H9 (cell line): ENCODE data around the gene TLE4. TPM values are rescaled to one million over a fixed set of nuclear protein-coding genes. Genes with fewer than 3 reads are reported as not detected.

Source experiments
- DNase-seq: peaks from one replicate; pipeline ENCODE4 v3.0.0-alpha.2; 2017
- H2AFZ ChIP-seq: one replicate; pipeline ENCODE4 v1.6.1; 2013; ENCODE audit warnings: mild to moderate bottlenecking, low read length, control low read depth, moderate library complexity
- H2AK5ac ChIP-seq: 2 replicates; pipeline ENCODE4 v1.6.1; 2013; ENCODE audit warnings: low read length, control low read depth, mixed read lengths; ENCODE audit not compliant: insufficient read length
- H2BK120ac ChIP-seq: one replicate; pipeline ENCODE4 v1.6.1; 2013; ENCODE audit warnings: low read depth, mild to moderate bottlenecking, low read length, control low read depth, inconsistent platforms; ENCODE audit not compliant: poor library complexity, severe bottlenecking
- H2BK12ac ChIP-seq: 2 replicates; pipeline ENCODE4 v1.6.1; 2013; ENCODE audit warnings: low read length, control low read depth, mixed read lengths, low read depth; ENCODE audit not compliant: insufficient read length
- H2BK15ac ChIP-seq: 2 replicates; pipeline ENCODE4 v1.6.1; 2013; ENCODE audit warnings: low read depth, low read length, control low read depth
- H2BK20ac ChIP-seq: one replicate; pipeline ENCODE4 v1.6.1; 2013; ENCODE audit warnings: low read depth, mild to moderate bottlenecking, low read length, control low read depth, inconsistent platforms; ENCODE audit not compliant: poor library complexity, severe bottlenecking
- H2BK5ac ChIP-seq: 2 replicates; pipeline ENCODE4 v1.6.1; 2013; ENCODE audit warnings: low read length, control low read depth, mixed read lengths; ENCODE audit not compliant: insufficient read length
- H3K14ac ChIP-seq: 2 replicates; pipeline ENCODE4 v1.6.1; 2013; ENCODE audit warnings: low read length, control low read depth; ENCODE audit not compliant: insufficient read depth
- H3K18ac ChIP-seq: 2 replicates; pipeline ENCODE4 v1.6.1; 2013; ENCODE audit warnings: low read depth, mild to moderate bottlenecking, mixed read lengths, low read length, control low read depth; ENCODE audit not compliant: insufficient read length
- H3K23ac ChIP-seq: 2 replicates; pipeline ENCODE4 v1.6.1; 2013; ENCODE audit warnings: low read length, control low read depth, mixed read lengths, low read depth; ENCODE audit not compliant: insufficient read length
- H3K23me2 ChIP-seq: 2 replicates; pipeline ENCODE4 v1.6.1; 2013; ENCODE audit warnings: low read depth, mild to moderate bottlenecking, mixed read lengths, low read length, control low read depth; ENCODE audit not compliant: insufficient read length, poor library complexity, severe bottlenecking
- H3K27ac ChIP-seq: 2 replicates; pipeline ENCODE4 v1.5.1; 2013; ENCODE audit warnings: low read length, control low read depth, mixed read lengths, low read depth; ENCODE audit not compliant: insufficient read length
- H3K27me3 ChIP-seq: 2 replicates; pipeline ENCODE4 v1.6.1; 2013; ENCODE audit warnings: low read length, control low read depth, inconsistent platforms; ENCODE audit not compliant: insufficient read depth
- H3K4ac ChIP-seq: 2 replicates; pipeline ENCODE4 v1.6.1; 2013; ENCODE audit warnings: low read depth, mild to moderate bottlenecking, control low read depth, inconsistent platforms, low read length, moderate library complexity
- H3K4me1 ChIP-seq: 2 replicates; pipeline ENCODE4 v1.6.1; 2013; ENCODE audit warnings: low read length, control low read depth, inconsistent platforms; ENCODE audit not compliant: insufficient read depth
- H3K4me2 ChIP-seq: 2 replicates; pipeline ENCODE4 v1.6.1; 2013; ENCODE audit warnings: low read length, control low read depth, mixed read lengths; ENCODE audit not compliant: insufficient read length, insufficient read depth
- H3K56ac ChIP-seq: 2 replicates; pipeline ENCODE4 v1.6.1; 2013; ENCODE audit warnings: low read depth, mild to moderate bottlenecking, mixed read lengths, low read length, control low read depth; ENCODE audit not compliant: insufficient read length
- H3K79me1 ChIP-seq: 2 replicates; pipeline ENCODE4 v1.6.1; 2013; ENCODE audit warnings: low read depth, mild to moderate bottlenecking, moderate library complexity, low read length, control low read depth, inconsistent platforms; ENCODE audit not compliant: insufficient read depth, poor library complexity, severe bottlenecking
- H3K79me2 ChIP-seq: 2 replicates; pipeline ENCODE4 v1.6.1; 2013; ENCODE audit warnings: low read length, control low read depth, inconsistent platforms; ENCODE audit not compliant: insufficient read depth
- H3K9ac ChIP-seq: 2 replicates; pipeline ENCODE4 v1.6.1; 2013; ENCODE audit warnings: low read length, control low read depth, mixed read lengths; ENCODE audit not compliant: insufficient read length; ENCODE audit errors: extremely low read depth
- H3K9me3 ChIP-seq: one replicate; pipeline ENCODE4 v1.6.1; 2013; ENCODE audit warnings: low read depth, low read length, inconsistent platforms; ENCODE audit not compliant: control insufficient read depth
- H3T11ph ChIP-seq: one replicate; pipeline ENCODE4 v1.6.1; 2013; ENCODE audit warnings: mild to moderate bottlenecking, low read length, control low read depth, inconsistent platforms
- H4K20me1 ChIP-seq: one replicate; pipeline ENCODE4 v1.6.1; 2013; ENCODE audit not compliant: control insufficient read depth, insufficient read length, insufficient read depth
- H4K5ac ChIP-seq: 2 replicates; pipeline ENCODE4 v1.6.1; 2013; ENCODE audit warnings: low read depth, mild to moderate bottlenecking, mixed read lengths, low read length, control low read depth; ENCODE audit not compliant: insufficient read length
- H4K8ac ChIP-seq: replicated peaks from 2 replicates; pipeline ENCODE4 v1.6.1; 2013; ENCODE audit warnings: low read length, control low read depth, mixed read lengths, low read depth; ENCODE audit not compliant: insufficient read length
- H4K91ac ChIP-seq: 2 replicates; pipeline ENCODE4 v1.6.1; 2013; ENCODE audit warnings: low read depth, mild to moderate bottlenecking, moderate library complexity, mixed read lengths, low read length, control low read depth; ENCODE audit not compliant: insufficient read length
- H3K27ac Mint-ChIP-seq, 3 experiments: 2 replicates in 2 of 3; 3 replicates in 1 of 3; pipeline ENCODE4 v1.8.0; 2020 to 2021; ENCODE audit warnings: mixed read lengths in 3 of 3, mild to moderate bottlenecking in 1 of 3, moderate library complexity in 1 of 3
- H3K27me3 Mint-ChIP-seq: 2 replicates; pipeline ENCODE4 v1.8.0; 2021; ENCODE audit warnings: low read depth, mild to moderate bottlenecking, moderate library complexity, mixed read lengths
- H3K36me3 Mint-ChIP-seq, 3 experiments: 2 replicates in 2 of 3; 3 replicates in 1 of 3; pipeline ENCODE4 v1.8.0; 2020 to 2021; ENCODE audit warnings: low read depth in 3 of 3, mixed read lengths in 3 of 3; ENCODE audit not compliant: insufficient read depth in 1 of 3
- H3K4me1 Mint-ChIP-seq, 2 experiments: 2 replicates each; pipeline ENCODE4 v1.8.0; 2020; ENCODE audit warnings: mixed read lengths in 2 of 2
- H3K4me3 Mint-ChIP-seq, 2 experiments: 2 replicates in 1 of 2; 3 replicates in 1 of 2; pipeline ENCODE4 v1.8.0; 2020 to 2021; ENCODE audit warnings: mild to moderate bottlenecking in 2 of 2, mixed read lengths in 2 of 2, moderate library complexity in 1 of 2
- H3K9me3 Mint-ChIP-seq, 2 experiments: 2 replicates in 1 of 2; 3 replicates in 1 of 2; pipeline ENCODE4 v1.8.0; 2020; ENCODE audit warnings: mild to moderate bottlenecking in 2 of 2, mixed read lengths in 2 of 2, moderate library complexity in 1 of 2
- CTCF ChIP-seq: fragments of 200-600 bp; sonication (generic); conservative IDR thresholded peaks from 3 replicates; pipeline ENCODE4 v1.8.0; 2021; ENCODE audit warnings: antibody characterized with exemption, mild to moderate bottlenecking
- WGBS: extraction: QIAGEN DNeasy Blood & Tissue Kit; methylation state at CpG from one replicate; pipeline ENCODE4 v1.1.7; 2013; ENCODE audit warnings: missing lambda C conversion rate, low lambda C conversion rate, mixed read lengths; ENCODE audit not compliant: insufficient read length; ENCODE audit errors: extremely low coverage; 5-methylcytosine and 5-hydroxymethylcytosine counted together
- total RNA-seq: library from RNA; stranded (reverse); gene quantifications from 2 replicates; pipeline ENCODE4 v1.2.1, GENCODE V29; 2021

Gene TLE4
- total RNA-seq, 1 experiment from 2014 or later, result 35.1 TPM

- Histone ChIP-seq H3K4me2 (no peak overlapping the region), H3K9ac (no peak overlapping the region)
Observed at GRCh38 chr9:79693750-79694149, 122.0 kb downstream of the TLE4 start.

More at GRCh38 chr9:79693750-79694149, 122.0 kb downstream of the TLE4 start:
- H3T11ph ChIP-seq, result no peak overlapping the region
- peaks cover 10% of the 10 kb centered on the region; the same call in 1 of the 2 replicates for H3K4me1 ChIP-seq
- peak overlapping the region in 1 of 2 experiments; percentile 12; a peak in 1 of 5 replicates for H3K4me3 Mint-ChIP-seq
- no peak overlapping the region for H2BK15ac ChIP-seq
- no peaks in the 10 kb centered on the region for H3K27me3 ChIP-seq
- H2BK20ac ChIP-seq, result no peak overlapping the region
- no peaks in the 10 kb centered on the region for H3K9me3 Mint-ChIP-seq
- no peak overlapping the region for H2AFZ ChIP-seq
- no peaks in the 10 kb centered on the region for H4K20me1 ChIP-seq
- H3K18ac ChIP-seq, result no peak overlapping the region
- no peaks in the 10 kb centered on the region for H3K79me1 ChIP-seq
- no peak overlapping the region for H2AK5ac ChIP-seq
- no peak overlapping the region for H2BK120ac ChIP-seq
- H3K9me3 ChIP-seq, result no peaks in the 10 kb centered on the region
- H3K27me3 Mint-ChIP-seq, result no peaks in the 10 kb centered on the region
- no peak for TF ChIP-seq CTCF
- H3K56ac ChIP-seq, result no peak overlapping the region
- H3K27ac Mint-ChIP-seq, result peak overlapping the region; percentile 7 to 92 (median 57); a peak in 4 of 7 replicates
- peaks cover 0 to 6% (median 0%) of the 10 kb centered on the region in 3 experiments; a peak in 1 of 7 replicates for H3K36me3 Mint-ChIP-seq
- no peak for DNase-seq
- peak overlapping the region; percentile 57 for H3K27ac ChIP-seq
- no peak overlapping the region for H4K5ac ChIP-seq
- H3K23me2 ChIP-seq, result no peaks in the 10 kb centered on the region
- no peak overlapping the region for H2BK5ac ChIP-seq
- peaks cover 63 to 64% of the 10 kb centered on the region in 2 experiments for H3K4me1 Mint-ChIP-seq
- 0 out of 2 replicates have a peak overlapping the region, but pooled peaks have one; percentile 24 for H3K14ac ChIP-seq
- no peak overlapping the region for H4K91ac ChIP-seq
- H2BK12ac ChIP-seq, result no peak overlapping the region
- WGBS, result no CpG with 5 or more reads among the region's 5 CpGs
- H4K8ac ChIP-seq, result no peak overlapping the region
- no peak overlapping the region for H3K4ac ChIP-seq
- no peaks in the 10 kb centered on the region for H3K79me2 ChIP-seq
- H3K23ac ChIP-seq, result no peak overlapping the region
